Neural progenitor cell (in vitro differentiated cells): ENCODE data around the gene CD63.

Experiments
- EZH2 ChIP-seq: fragments of 200-600 bp; sonication (generic); IDR thresholded peaks from 2 replicates; pipeline ENCODE4 v1.6.1; 2017; ENCODE audit warnings: antibody characterized with exemption, mild to moderate bottlenecking, moderate library complexity
- EZH2phosphoT487 ChIP-seq: fragments of 200-600 bp; sonication (generic); IDR thresholded peaks from 2 replicates; pipeline ENCODE4 v1.6.1; 2017; ENCODE audit warnings: antibody characterized with exemption
- TF ChIP-seq, protein P1 (sequence below): fragments of 200-600 bp; sonication (generic); IDR thresholded peaks from 2 replicates; pipeline ENCODE4 v1.5.1; 2017; ENCODE audit warnings: antibody characterized with exemption, mild to moderate bottlenecking

DNA sequence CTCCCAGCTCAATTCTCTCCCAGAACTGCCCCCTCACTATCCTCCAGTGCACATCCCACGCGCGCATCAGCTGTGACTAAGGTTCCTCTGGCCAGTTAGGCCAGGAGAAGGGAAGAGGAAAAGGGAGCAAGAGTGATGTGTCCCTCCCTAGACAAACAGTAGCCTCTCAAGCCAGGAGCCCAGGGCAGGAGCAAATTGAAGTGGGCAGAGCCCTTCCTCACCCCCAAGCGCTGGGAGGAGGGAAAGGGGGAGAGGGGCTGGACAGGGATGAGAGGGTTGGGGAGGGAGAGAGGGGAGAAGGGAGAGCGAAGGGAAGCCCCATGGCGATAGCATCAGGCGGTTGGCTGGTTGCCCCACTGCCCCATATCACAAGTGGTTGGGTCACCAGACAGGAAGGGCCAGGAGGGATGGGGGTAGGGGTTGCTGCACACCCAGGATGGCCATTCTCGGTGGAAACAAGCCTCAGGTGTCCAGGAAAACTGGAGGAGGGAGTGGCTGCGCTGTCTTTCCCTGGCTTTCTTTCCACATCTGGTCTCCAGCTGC, 1.1 kb downstream of the CD63 start:
- TF ChIP-seq, protein P1, sequence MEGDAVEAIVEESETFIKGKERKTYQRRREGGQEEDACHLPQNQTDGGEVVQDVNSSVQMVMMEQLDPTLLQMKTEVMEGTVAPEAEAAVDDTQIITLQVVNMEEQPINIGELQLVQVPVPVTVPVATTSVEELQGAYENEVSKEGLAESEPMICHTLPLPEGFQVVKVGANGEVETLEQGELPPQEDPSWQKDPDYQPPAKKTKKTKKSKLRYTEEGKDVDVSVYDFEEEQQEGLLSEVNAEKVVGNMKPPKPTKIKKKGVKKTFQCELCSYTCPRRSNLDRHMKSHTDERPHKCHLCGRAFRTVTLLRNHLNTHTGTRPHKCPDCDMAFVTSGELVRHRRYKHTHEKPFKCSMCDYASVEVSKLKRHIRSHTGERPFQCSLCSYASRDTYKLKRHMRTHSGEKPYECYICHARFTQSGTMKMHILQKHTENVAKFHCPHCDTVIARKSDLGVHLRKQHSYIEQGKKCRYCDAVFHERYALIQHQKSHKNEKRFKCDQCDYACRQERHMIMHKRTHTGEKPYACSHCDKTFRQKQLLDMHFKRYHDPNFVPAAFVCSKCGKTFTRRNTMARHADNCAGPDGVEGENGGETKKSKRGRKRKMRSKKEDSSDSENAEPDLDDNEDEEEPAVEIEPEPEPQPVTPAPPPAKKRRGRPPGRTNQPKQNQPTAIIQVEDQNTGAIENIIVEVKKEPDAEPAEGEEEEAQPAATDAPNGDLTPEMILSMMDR, result no peak
- TF ChIP-seq EZH2 (no peak), EZH2phosphoT487 (no peak)
